Gastrocnemius medialis (tissue), 4 donors: ENCODE measurements around the gene IGSF9B. TPM values are rescaled to one million over a fixed set of nuclear protein-coding genes. Genes with fewer than 3 reads are reported as not detected.

Source experiments
- ATAC-seq, 2 donors: fragments of 150-250 bp; one replicate each; pipeline ENCODE4 v1.9.1; 2016
- DNase-seq, 2 donors: peaks; one replicate each; pipeline ENCODE4 v3.0.0-alpha.2; 2019
- H3K27ac ChIP-seq, 4 donors: fragments of 200-600 bp; sonication (generic); 1 replicate in 1 of 4; 2 replicates in 3 of 4; pipeline ENCODE4 v1.5.1; 2016 to 2018; ENCODE audit warnings: mild to moderate bottlenecking in 2 of 4, moderate library complexity in 1 of 4
- H3K27me3 ChIP-seq, 3 donors: fragments of 200-600 bp; sonication (generic) in 2 of 3; 1 replicate in 1 of 3; 2 replicates in 2 of 3; pipeline versions ENCODE4 v1.5.1 to v1.6.0; 2016 to 2019; ENCODE audit warnings: mild to moderate bottlenecking in 1 of 3, moderate library complexity in 1 of 3
- H3K36me3 ChIP-seq, 2 donors: fragments of 200-600 bp; sonication (generic) in 1 of 2; one replicate each; pipeline ENCODE4 v1.5.1; 2017 to 2018
- H3K4me1 ChIP-seq, 2 donors: fragments of 200-600 bp; sonication (generic) in 1 of 2; one replicate each; pipeline ENCODE4 v1.5.1; 2016 to 2017; ENCODE audit warnings: mild to moderate bottlenecking in 2 of 2
- H3K4me3 ChIP-seq, 4 donors: fragments of 200-600 bp; sonication (generic) in 3 of 4; 1 replicate in 1 of 4; 2 replicates in 3 of 4; pipeline ENCODE4 v1.5.1; 2016 to 2019; ENCODE audit warnings: mild to moderate bottlenecking in 2 of 4
- H3K9me3 ChIP-seq, 3 donors: fragments of 200-600 bp; sonication (generic) in 2 of 3; 1 replicate in 1 of 3; 2 replicates in 2 of 3; pipeline ENCODE4 v1.5.1; 2016 to 2019
- CTCF ChIP-seq, 5 experiments: fragments of 450-650 bp in 3 of 5; fragments of 200-600 bp in 2 of 5; sonication (generic) in 2 of 5; IDR thresholded peaks in 4 of 5; conservative IDR thresholded peaks in 1 of 5; 1 replicate in 4 of 5; 2 replicates in 1 of 5; pipeline ENCODE4 v1.5.1; 2016 to 2019; ENCODE audit warnings: antibody characterized with exemption in 5 of 5, mild to moderate bottlenecking in 3 of 5, moderate library complexity in 3 of 5
- POLR2A ChIP-seq, 2 donors: fragments of 450-650 bp; IDR thresholded peaks; one replicate each; pipeline ENCODE4 v1.6.1; 2017; ENCODE audit warnings: antibody characterized with exemption in 2 of 2, mild to moderate bottlenecking in 2 of 2, moderate library complexity in 2 of 2
- in situ Hi-C, 4 donors: fragments of 200-750 bp; cut with MboI; loops; one replicate each; pipeline versions ENCODE4 v1.15.0 to v1.8.0; 2017; ENCODE audit warnings: low sequenced_read_pairs in 4 of 4
- intact Hi-C: fragments of 100-400 bp; cut with DNase I; formaldehyde crosslinking; loops from one replicate; pipeline ENCODE4 v1.15.1; 2023; ENCODE audit warnings: low total_unique reads
- total RNA-seq, 4 donors: library from RNA; depleted of rRNA; stranded (reverse); fragments of >200 nt; gene quantifications; one replicate each; pipeline versions ENCODE4 v1.1.0 to v1.2.3, GENCODE V29; 2016

The IGSF9B gene
- total RNA-seq, 4 donors from 2014 or later: 0.07 to 2.5 (median 1.4) TPM

GRCh38 chr11:133935551-133935910 lies 21.2 kb downstream of the IGSF9B start:
- Histone ChIP-seq H3K36me3 (no peaks in the 10 kb centered on the region), H3K27ac (no peak overlapping the region), H3K27me3 (no peaks in the 10 kb centered on the region), H3K4me1 (no peaks in the 10 kb centered on the region), H3K4me3 (no peak overlapping the region), H3K9me3 (no peaks in the 10 kb centered on the region)
- TF ChIP-seq CTCF (IDR thresholded peaks at IDR 0.05 in 4 of 5, conservative IDR thresholded peaks at IDR 0.05 in 1 of 5): no peak
- TF ChIP-seq POLR2A (IDR thresholded peaks at IDR 0.05): no peak
- no peak for DNase-seq
- in situ Hi-C loops: loop anchor here in 3 of 4 donors (25.0 kb wide), 1 partner anchor 202 kb away; no protein-coding TSS in a partner anchor
- intact Hi-C loops: no loop called here
- no peak for ATAC-seq

GRCh38 chr11:133934599-133935550 lies 21.9 kb downstream of the IGSF9B start:
- intact Hi-C loops (no loop called here), in situ Hi-C loops (loop anchor here in 3 of 4 donors (25.0 kb wide), 1 partner anchor 202 kb away; no protein-coding TSS in a partner anchor)
- no peaks in the 10 kb centered on the region for H3K4me1 ChIP-seq
- no peaks in the 10 kb centered on the region for H3K9me3 ChIP-seq
- DNase-seq (no peak), ATAC-seq (no peak)
- no peaks in the 10 kb centered on the region for H3K36me3 ChIP-seq
- no peak for TF ChIP-seq CTCF (IDR thresholded peaks at IDR 0.05 in 4 of 5, conservative IDR thresholded peaks at IDR 0.05 in 1 of 5)
- TF ChIP-seq POLR2A (IDR thresholded peaks at IDR 0.05): no peak
- no peak overlapping the region for H3K27ac ChIP-seq
- H3K27me3 ChIP-seq: no peaks in the 10 kb centered on the region
- H3K4me3 ChIP-seq: no peak overlapping the region

GRCh38 chr11:133934096-133934495 lies 22.7 kb downstream of the IGSF9B start:
- H3K9me3 ChIP-seq: no peaks in the 10 kb centered on the region
- no peak for ATAC-seq
- in situ Hi-C loops (loop anchor here in 3 of 4 donors (25.0 kb wide), 1 partner anchor 203 kb away; no protein-coding TSS in a partner anchor), intact Hi-C loops (no loop called here)
- H3K27me3 ChIP-seq: no peaks in the 10 kb centered on the region
- no peak overlapping the region for H3K27ac ChIP-seq
- TF ChIP-seq CTCF (IDR thresholded peaks at IDR 0.05 in 4 of 5, conservative IDR thresholded peaks at IDR 0.05 in 1 of 5) (no peak), POLR2A (IDR thresholded peaks at IDR 0.05) (no peak)
- no peak for DNase-seq
- no peak overlapping the region for H3K4me3 ChIP-seq
- H3K4me1 ChIP-seq: no peaks in the 10 kb centered on the region
- H3K36me3 ChIP-seq: no peaks in the 10 kb centered on the region

- intact Hi-C loops (no loop called here), in situ Hi-C loops (loop anchor here in 3 of 4 donors (25.0 kb wide), 1 partner anchor 206 kb away; no protein-coding TSS in a partner anchor)
- ATAC-seq (no peak), DNase-seq (no peak)
- no peak overlapping the region for H3K4me3 ChIP-seq
- H3K27me3 ChIP-seq: no peaks in the 10 kb centered on the region
- peaks cover 2 to 4% of the 10 kb centered on the region in 2 donors for H3K4me1 ChIP-seq
- no peak overlapping the region for H3K27ac ChIP-seq
- no peaks in the 10 kb centered on the region for H3K9me3 ChIP-seq
- H3K36me3 ChIP-seq: no peaks in the 10 kb centered on the region
- TF ChIP-seq POLR2A (IDR thresholded peaks at IDR 0.05) (no peak), CTCF (IDR thresholded peaks at IDR 0.05 in 4 of 5, conservative IDR thresholded peaks at IDR 0.05 in 1 of 5) (no peak)
Observed at GRCh38 chr11:133931449-133932060, 25.2 kb downstream of the IGSF9B start.
